ENCODE data around the gene ROBO1. TPM values are rescaled to one million over a fixed set of nuclear protein-coding genes. Genes with fewer than 3 reads are reported as not detected.

ROBO1 gene
- total and polyA plus RNA-seq, 2 of the 13 experiments (the other 11 are each of a cell fraction or from before 2014, with no cell fraction given) = 52.2 to 71.0 TPM

- peak; percentile 41 to 84; a peak in 2 of 4 replicates for TF ChIP-seq HMGXB4 (CRISPR knock-in tag; IDR thresholded peaks at IDR 0.05; ENCODE audit: borderline replicate concordance in 1 of 2, low read depth in 1 of 2)
- no peak for TF ChIP-seq ZNF597 (CRISPR knock-in tag; IDR thresholded peaks at IDR 0.05)
- TF ChIP-seq ZBTB8A (CRISPR knock-in tag; IDR thresholded peaks at IDR 0.05; ENCODE audit: borderline replicate concordance, low read depth) = 0 out of 2 replicates have a peak, but pooled peaks have one; percentile 17
- no peak for TF ChIP-seq ZBTB44 (CRISPR knock-in tag; IDR thresholded peaks at IDR 0.05)
- TF ChIP-seq ZNF335 (CRISPR knock-in tag; IDR thresholded peaks at IDR 0.05) = no peak
- TF ChIP-seq BCL3 (CRISPR knock-in tag; IDR thresholded peaks at IDR 0.05) = no peak; the same call in 1 of the 2 replicates
- peak; percentile 59; the same call in 1 of the 2 replicates for TF ChIP-seq ZNF674 (CRISPR knock-in tag; IDR thresholded peaks at IDR 0.05; ENCODE audit: low read depth)
- TF ChIP-seq TEAD2 (CRISPR knock-in tag; IDR thresholded peaks at IDR 0.05) = no peak
- no peak for TF ChIP-seq ZNF614 (CRISPR knock-in tag; IDR thresholded peaks at IDR 0.05; ENCODE audit: borderline replicate concordance)
- TF ChIP-seq SRY (CRISPR knock-in tag; IDR thresholded peaks at IDR 0.05) = no peak
- no peak for TF ChIP-seq TBL1XR1 (IDR thresholded peaks at IDR 0.05; ENCODE audit: borderline replicate concordance, low read length, partially characterized antibody)
- no peak for TF ChIP-seq ZNF354B (CRISPR knock-in tag; IDR thresholded peaks at IDR 0.05)
- TF ChIP-seq SSRP1 (CRISPR knock-in tag; IDR thresholded peaks at IDR 0.05) = no peak
- no peak for TF ChIP-seq ZNF3 (CRISPR knock-in tag; IDR thresholded peaks at IDR 0.05)
- no peak for TF ChIP-seq SALL2 (CRISPR knock-in tag; IDR thresholded peaks at IDR 0.05)
- no peak for TF ChIP-seq KMT2B (CRISPR knock-in tag; IDR thresholded peaks at IDR 0.05)
- no peak for TF ChIP-seq GLI4 (CRISPR knock-in tag; IDR thresholded peaks at IDR 0.05; ENCODE audit: borderline replicate concordance)
- TF ChIP-seq ZNF512 (CRISPR knock-in tag; IDR thresholded peaks at IDR 0.05) = no peak
- TF ChIP-seq ZNF576 (CRISPR knock-in tag; IDR thresholded peaks at IDR 0.05) = no peak
- no peak; the same call in 1 of the 2 replicates for TF ChIP-seq ERF (CRISPR knock-in tag; IDR thresholded peaks at IDR 0.05)
- no peak for TF ChIP-seq TRAFD1 (CRISPR knock-in tag; IDR thresholded peaks at IDR 0.05; ENCODE audit: borderline replicate concordance)
These were observed 749.1 kb downstream of the ROBO1 start (continued) for GRCh38 chr3:79018671-79019136.
